CD4-positive, alpha-beta T cell treated with Interleukin-10 for 1 hour (primary cell): ENCODE results near the gene SERPINB7.

Source experiments
- DNase-seq: peaks from one replicate; pipeline ENCODE4 v3.0.0-alpha.2; 2020

Gene SERPINB7

DNA sequence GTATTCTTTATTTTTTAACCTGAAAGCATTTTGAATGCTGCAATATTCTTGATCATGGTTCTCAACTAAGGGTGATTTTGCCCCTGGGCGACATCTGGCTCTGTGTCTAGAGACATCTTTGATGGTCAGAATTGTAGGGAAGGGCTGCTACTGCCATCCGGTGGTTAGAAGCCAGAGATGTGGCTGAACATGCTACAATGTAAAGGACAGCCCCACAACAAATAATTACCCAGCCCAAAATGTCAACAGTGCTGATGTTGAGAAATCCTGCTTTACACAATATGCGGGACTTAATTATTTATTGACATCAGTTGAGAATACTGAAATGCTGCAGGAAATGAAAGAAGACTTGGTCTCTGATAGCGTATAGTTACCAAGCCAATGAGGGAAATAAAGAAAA, 74.8 kb downstream of the SERPINB7 start:
- DNase-seq = no peak

DNA sequence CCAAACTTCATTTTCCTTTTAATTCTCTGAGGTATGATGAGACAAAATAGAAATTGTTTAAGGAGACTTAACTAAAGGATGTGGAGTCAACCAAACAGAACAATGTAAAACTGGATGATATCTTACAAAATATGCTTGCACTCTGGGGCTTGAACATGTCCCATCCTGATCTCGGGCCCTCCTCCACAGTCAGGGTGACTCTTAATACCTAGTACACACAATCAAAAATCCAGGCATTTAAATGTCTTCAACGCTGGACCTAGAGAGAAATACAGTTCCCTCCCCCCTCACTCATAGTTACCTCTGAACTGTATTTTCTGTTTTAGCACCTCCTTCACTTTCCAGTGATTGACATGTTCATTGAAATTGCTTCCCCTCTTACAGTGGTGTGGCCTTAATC, 75.4 kb downstream of the SERPINB7 start:
- no peak for DNase-seq
